Left ventricle myocardium superior (tissue), 1 donor: ENCODE results near the gene ADAT1. TPM values are rescaled to one million over a fixed set of nuclear protein-coding genes. Genes with fewer than 3 reads are reported as not detected.

ENCODE experiments used
- ATAC-seq: fragments of 200-7000 bp; cut with Tn5 transposase; one replicate; pipeline ENCODE4 v1.9.1; 2020; ENCODE audit warnings: mild to moderate bottlenecking, moderate library complexity
- DNase-seq: peaks from one replicate; pipeline ENCODE4 v3.0.0-alpha.2; 2020
- intact Hi-C: fragments of 100-400 bp; cut with micrococcal nuclease; formaldehyde crosslinking; loops from one replicate; pipeline ENCODE4 v1.11.0; 2022
- long read RNA-seq: library from polyadenylated mRNA; unstranded; transcript quantifications from one replicate; pipeline ENCODE4 v2.0.0, GENCODE V29; 2021
- total RNA-seq: library from RNA; stranded (reverse); fragmentation: NEBNext Ultra II Directional; extraction: Animal tissue kit (Norgen Biotek cat#: 25700); gene quantifications from one replicate; pipeline ENCODE4 v1.2.1, GENCODE V29; 2021
- donor health status: DM: no; HTN: yes; CAD: no; lungs with severe emphysema.

ADAT1 gene, protein sequence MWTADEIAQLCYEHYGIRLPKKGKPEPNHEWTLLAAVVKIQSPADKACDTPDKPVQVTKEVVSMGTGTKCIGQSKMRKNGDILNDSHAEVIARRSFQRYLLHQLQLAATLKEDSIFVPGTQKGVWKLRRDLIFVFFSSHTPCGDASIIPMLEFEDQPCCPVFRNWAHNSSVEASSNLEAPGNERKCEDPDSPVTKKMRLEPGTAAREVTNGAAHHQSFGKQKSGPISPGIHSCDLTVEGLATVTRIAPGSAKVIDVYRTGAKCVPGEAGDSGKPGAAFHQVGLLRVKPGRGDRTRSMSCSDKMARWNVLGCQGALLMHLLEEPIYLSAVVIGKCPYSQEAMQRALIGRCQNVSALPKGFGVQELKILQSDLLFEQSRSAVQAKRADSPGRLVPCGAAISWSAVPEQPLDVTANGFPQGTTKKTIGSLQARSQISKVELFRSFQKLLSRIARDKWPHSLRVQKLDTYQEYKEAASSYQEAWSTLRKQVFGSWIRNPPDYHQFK
- total RNA-seq, result 19.0 TPM
- long read RNA-seq, transcript ADAT1-201 (11 exons, 1,869 nt), result major isoform, 5 of 18 reads
- long read RNA-seq, partial matches to known transcripts, result 10 of 18 reads
- long read RNA-seq, other reads (novel, unspliced or antisense), result 3 of 18 reads

DNA sequence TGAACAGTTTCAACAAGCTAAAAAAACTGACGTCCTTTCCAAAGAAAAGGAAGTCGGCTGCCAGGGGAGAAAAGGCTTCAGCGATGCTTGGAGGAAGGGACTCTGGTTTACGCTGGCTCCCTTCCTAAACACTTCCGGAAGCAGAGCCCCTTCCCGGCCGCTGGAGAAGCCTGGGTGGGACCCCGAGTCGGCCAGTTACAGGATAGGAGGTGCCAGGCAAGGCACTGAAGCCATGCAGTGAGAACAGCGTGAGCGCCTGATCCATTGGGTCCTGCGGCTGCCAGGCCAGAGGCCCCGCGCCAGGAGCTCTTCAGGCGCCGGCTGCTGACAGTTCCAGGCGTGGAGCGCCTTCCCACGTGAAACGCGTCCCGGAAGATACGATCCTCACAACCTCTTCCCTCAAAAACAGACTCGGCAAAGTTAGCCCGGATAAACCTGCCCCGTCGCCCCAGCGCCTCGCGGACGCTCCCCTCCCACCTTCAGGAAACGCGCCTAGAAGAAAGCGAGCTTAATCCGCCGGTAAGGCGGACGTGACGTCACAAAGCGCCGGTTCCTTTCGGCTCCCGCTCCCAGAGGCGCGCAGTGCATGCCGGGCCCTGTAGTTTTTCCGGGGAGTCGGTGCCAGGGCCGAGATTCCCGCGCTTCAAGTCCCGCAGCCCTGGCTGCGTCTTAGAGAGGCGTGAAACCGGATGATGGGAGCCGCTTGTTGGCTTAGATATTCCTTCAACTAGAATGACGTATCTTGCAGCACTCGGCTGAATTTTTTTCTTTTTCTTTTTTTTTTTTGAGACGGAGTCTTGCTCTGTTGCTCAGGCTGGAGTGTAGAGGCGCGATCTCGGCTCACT, at the start of gene ADAT1:
Gene ADAT1 (minus strand): TSS at position 521 of the 845 bp plus-strand sequence. CDS start 2,482 bp downstream, outside the sequence.
- intact Hi-C loops, result no loop called here
- peak; percentile 97 for ATAC-seq
- DNase-seq, result peak; percentile 99

DNA sequence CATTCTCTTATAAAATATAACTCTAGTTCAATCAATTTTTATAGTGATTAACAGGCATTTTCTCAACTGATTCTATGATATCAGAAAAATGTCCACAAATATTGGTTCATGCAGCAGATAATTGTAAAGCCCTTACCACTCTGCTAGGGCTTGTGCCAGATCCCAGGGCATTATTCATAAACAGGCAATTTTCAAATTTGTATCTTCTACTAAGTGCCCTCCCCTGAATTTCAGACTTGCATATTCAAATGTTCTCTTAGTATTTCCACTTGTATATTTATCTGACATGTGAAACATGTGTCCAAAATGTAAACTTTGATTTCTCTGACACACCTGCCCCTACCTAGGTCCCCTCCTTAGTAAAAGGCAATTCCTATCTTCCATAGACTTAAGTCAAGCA, 44.4 kb upstream of the ADAT1 start:
- ATAC-seq, result no peak
- intact Hi-C loops, result no loop called here

DNA sequence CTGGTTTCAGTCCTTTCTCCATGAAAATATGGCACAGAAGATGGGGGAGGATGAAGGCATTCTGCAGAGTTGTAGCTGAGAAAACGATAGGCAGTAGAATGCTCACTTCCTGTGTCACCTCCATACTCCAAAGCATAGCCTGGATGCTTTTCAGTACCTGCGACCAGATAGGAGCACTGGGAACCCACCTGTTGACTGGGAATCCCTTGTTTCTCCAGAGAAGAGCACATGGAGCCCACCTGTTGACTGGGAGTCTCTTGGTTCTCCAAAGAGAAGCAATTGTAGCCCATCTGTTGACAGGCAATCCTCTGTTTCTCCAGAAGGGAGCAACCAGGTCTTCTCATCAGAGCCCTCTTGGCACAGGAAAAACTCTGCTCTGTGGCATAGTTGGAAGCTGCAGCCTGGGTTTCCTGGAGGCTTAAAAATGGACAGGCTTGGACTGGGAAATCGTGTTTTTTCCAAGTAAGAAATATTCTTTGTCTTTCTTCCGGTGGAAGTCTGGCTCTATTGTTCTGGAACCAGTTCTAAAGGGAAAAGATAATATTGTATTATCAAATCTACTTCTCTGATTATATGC, 37.7 kb upstream of the ADAT1 start:
- intact Hi-C loops, result no loop called here
- ATAC-seq, result no peak
- no peak for DNase-seq

More for the DNA sequence above, 44.4 kb upstream of the ADAT1 start:
- no peak for DNase-seq

DNA sequence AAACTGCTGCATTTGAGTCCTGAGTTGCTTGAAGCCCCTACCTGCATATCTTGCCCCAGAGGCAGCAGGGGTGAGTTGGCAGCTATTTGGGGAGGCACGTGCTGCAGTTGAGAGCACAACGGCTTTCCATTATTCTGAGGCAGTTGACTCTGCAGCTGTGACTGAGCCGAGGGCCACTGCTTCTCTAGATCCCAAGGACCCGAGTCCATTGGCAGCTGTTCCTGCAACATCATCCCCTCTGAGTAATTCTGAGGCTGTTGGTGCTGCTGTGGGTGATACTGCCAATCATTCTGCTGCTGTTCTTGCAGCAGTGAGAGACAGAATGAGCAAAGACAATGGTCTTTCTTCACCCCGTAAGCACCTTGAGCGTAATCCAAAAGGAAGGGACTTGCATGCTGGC, 37.2 kb upstream of the ADAT1 start:
- intact Hi-C loops, result no loop called here
- DNase-seq (no peak), ATAC-seq (no peak)

DNA sequence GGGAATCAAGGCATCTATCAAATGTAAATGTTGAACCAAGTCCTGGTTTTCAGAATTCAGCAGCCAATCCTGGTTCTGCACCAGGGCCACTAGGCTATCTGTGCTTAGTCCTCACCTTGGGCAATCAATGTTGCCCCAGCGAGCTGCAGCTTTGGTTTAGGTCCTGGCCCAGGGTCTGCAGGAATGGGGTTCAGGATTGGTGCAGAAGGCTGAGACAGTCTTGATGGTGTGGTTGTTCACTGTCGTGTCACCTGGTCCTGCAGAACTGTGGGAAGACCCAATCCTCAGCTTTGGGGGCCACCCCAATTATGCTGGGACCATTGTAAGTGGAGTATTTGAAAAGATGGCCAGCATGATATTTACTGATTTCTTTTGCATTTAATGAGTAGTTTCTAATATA, 35.1 kb upstream of the ADAT1 start:
- no peak for ATAC-seq
- no peak for DNase-seq
- intact Hi-C loops, result no loop called here

DNA sequence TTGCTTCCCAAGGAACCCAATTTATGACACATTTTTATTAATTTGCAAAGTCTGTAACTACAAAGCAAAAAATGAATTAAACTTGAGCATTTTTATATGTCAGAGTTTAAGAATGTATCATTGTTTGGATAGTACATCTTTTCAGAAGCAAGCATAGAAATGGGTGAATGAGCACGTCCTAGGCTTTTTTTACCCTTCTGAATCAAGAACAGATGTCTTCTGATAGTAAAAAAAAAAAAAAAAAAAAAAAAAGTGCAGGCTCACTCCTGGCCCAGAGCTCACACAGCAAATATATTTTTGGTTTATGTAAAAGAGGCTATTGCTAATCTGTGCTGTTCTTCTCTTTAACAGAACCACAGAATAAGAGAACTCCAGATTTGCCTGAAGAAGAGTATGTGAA, 30.8 kb upstream of the ADAT1 start:
- no peak for DNase-seq
- intact Hi-C loops, result no loop called here
- ATAC-seq, result no peak

DNA sequence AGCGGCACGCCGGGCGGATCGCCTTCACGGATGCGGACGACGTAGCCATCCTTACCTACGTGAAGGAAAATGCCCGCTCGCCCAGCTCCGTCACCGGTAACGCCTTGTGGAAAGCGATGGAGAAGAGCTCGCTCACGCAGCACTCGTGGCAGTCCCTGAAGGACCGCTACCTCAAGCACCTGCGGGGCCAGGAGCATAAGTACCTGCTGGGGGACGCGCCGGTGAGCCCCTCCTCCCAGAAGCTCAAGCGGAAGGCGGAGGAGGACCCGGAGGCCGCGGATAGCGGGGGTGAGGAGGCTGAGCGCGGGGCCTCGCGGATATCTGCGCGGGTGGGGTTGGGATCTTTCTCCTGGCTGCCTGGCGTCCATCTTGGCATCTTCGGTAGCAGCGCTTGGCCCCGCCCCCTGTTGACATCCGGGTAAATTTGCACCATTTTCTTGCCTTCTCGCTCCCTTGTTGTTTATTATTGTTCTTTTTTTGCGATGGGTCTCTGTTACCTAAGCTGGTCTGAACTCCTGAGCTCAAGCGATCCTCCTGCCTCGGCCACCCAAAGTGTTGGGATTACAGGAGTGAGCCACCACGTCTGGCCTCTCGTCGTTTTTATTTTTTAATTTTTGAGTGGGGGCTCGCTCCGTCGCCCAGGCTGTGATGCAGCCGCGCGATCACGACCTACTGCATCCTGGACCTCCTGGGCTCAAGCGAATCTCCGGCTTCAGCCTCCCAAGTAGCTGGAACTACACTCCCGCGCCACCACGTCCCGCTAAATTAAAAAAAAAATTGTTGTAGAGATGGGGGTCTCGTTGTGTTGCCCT, 25.4 kb upstream of the ADAT1 start:
- ATAC-seq (peak; percentile 77), DNase-seq (peak; percentile 89)
- intact Hi-C loops, result no loop called here

DNA sequence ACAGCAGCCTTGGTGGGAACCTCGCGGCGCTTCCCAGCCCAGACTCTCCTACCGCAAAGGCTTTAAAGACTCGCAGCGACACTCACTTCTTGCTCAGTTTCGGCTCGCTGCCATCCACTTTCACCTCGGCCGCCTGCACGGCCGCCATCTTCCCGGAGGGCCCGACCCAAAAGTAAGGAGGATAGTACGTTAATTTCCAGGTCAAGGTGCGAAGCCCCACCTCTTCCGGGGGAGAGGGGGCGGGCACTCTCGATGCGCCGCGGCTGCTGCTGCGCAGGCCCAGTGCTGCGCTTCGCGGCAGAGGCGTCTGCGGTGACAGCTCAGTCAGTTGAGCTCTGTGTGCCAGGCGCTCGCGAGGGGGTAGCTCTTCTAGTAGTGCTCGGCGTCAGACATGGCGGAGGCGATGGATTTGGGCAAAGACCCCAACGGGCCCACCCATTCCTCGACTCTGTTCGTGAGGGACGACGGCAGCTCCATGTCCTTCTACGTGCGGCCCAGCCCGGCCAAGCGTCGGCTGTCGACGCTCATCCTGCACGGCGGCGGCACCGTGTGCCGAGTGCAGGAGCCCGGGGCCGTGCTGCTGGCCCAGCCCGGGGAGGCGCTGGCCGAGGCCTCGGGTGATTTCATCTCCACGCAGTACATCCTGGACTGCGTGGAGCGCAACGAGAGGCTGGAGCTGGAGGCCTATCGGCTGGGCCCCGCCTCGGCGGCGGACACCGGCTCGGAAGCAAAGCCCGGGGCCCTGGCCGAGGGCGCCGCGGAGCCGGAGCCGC, 24.6 kb upstream of the ADAT1 start, which contains the start of the genes KARS1 and TERF2IP:
Gene KARS1 (minus strand): TSS at position 174 of the 773 bp plus-strand sequence. CDS start 26 bp downstream, at position 148.
Gene TERF2IP (plus strand): TSS at position 282 of the 773 bp plus-strand sequence. CDS start 110 bp downstream, at position 392.
- ATAC-seq (peak; percentile 97), DNase-seq (peak; percentile 95)
- intact Hi-C loops, result no loop called here

DNA sequence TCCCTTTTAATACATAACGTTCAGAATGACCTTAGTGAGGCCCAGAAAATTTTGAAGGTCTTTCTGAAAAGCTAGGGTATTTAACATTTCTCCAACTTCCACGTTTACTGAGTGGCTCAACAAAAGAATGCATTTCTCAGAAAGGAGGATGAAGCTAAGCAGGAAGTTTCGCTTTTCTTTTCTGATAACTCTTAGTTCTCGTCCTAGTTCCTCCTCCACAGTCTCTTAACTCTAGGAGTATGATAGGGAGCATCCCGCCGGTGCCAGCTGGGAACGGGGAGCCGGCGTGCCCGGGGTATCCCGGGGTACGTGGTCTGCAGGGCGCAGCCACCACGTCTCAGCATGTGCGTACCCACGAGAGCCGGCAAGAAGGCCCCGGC, 24.0 kb upstream of the ADAT1 start:
- intact Hi-C loops, result no loop called here
- ATAC-seq (peak; percentile 34), DNase-seq (no peak)

DNA sequence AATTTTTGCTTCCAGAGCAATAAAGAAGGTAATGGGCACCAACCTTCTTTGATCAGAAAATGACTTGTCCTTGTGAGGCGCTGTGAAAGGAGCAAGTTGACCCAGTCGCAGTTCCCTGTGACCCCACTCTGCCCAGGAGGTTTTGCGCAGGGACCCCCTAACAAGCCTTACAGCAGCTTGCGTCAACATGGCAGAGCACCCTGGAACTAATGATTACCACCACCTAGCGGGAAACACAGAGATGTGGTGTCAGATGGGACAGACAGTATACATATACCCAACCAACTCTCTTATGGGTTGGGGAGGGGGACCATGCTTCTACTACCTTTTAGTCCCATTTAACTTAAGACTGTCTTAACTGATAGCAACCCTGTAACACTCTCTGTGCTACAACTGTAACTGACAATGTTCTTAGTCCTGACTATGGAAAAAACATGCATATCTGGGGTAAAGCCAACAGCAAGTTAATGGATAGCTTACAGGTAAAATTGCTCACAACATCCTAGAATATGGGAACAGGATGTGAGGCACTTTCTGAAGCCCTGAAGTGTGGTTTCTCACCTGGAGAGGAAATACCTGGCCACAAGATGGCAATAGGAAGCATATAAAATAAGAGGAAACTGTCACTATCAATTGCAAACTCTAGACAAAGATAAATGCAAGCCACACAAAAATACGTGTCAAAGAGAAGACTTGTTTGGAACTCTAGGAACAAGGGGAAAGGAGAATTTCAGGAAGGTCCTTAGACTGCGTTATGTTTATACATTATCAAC, 21.3 kb upstream of the ADAT1 start:
- intact Hi-C loops, result no loop called here

DNA sequence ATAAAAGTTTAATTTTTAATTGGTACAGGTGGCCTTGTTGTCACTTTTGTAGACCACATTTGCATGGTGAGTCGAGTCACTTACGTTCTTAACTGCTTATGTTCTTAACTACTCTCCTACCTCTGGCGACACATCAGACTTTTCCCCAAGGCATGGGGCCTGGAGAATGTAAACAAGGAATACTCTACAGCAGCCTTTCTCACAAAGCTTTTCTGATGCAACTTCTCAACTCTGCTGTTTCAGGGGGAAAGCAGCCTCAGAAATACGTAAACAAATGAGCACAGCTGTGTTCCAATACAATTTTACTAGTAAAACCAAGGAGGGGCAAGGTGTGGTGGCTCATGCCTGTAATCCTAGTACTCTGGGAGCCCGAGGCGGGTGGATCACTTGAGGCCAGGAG, 17.5 kb upstream of the ADAT1 start:
- ATAC-seq (no peak), DNase-seq (no peak)
- intact Hi-C loops, result no loop called here

More for the DNA sequence above, 21.3 kb upstream of the ADAT1 start:
- ATAC-seq, result no peak
- no peak for DNase-seq

DNA sequence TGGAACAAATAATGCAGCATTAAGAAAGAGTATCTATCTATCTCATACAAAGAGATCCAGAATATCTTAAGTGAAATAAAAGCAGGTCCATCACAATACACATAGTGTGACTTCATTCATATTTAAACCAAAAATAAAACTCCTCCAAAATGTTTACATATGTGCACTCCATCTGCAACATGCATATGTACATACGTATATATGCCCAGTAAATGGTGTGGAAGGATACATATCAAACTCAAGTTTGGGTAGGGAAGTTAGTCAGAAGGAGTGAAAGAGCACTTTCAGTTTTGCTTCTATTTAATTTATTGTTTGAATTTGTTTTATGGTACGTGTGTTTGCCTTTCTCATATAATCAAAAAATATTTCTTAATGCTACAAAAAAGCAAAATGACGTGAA, 12.0 kb upstream of the ADAT1 start:
- intact Hi-C loops, result no loop called here
- no peak for DNase-seq
- ATAC-seq, result no peak

DNA sequence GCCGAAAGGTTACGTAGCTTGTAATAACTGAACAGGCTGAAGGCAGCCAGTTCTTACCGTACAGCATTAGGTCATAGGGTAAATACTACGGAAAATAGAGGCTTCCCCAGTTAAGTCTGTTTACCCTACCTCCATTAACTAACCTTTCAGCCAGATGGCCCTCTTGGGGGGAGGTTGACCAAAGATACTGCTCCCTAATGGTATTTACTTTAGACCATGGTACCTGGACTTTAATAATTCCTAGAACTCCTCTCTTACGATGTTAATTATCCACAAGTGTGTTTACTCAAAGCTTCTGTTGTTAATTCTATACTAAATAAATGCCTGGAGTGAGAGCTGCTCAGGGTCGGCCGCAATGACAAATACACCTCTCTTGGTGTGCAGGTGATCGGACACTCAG, 9.8 kb upstream of the ADAT1 start:
- DNase-seq (no peak), ATAC-seq (no peak)
- intact Hi-C loops, result no loop called here

DNA sequence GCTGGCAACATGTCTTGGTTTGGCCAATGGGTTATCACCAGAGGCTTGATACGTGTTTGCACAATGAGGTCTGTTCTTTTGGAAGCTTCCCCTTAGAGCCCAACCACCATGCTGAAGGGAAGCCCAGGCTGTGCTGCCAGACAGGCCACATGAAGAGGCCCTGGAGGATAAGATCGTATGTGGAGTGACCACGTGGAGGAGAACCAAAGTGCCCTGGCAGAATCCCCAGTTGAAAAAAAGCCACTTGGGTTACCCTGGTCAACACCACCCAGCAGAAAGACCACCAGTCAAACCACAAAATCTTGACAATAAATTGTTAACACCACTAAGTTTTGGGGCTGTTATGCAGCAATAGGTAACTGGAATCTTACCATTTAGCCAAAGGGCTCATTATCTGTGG, 7.0 kb upstream of the ADAT1 start:
- ATAC-seq, result no peak
- DNase-seq, result no peak
- intact Hi-C loops, result no loop called here

DNA sequence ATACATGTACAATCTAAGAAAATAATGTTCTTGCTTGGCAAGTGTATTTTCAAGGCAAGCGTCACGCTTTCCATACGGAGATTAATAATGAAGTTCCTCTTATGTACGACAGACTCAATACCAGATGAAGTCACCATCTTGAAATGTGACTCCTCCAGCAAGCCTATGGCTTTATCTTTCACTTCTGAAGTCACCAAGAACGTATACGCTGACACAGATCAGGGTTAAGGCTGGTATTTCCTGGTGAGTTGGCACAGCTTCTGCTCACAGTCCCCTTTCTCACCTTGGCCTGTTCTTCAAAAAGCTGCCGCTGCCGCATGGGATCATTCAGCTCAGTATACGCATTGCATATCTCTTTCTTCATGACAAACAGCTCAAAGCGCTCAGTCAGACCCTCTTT, 6.1 kb upstream of the ADAT1 start:
- intact Hi-C loops, result no loop called here
- no peak for DNase-seq
- no peak for ATAC-seq

DNA sequence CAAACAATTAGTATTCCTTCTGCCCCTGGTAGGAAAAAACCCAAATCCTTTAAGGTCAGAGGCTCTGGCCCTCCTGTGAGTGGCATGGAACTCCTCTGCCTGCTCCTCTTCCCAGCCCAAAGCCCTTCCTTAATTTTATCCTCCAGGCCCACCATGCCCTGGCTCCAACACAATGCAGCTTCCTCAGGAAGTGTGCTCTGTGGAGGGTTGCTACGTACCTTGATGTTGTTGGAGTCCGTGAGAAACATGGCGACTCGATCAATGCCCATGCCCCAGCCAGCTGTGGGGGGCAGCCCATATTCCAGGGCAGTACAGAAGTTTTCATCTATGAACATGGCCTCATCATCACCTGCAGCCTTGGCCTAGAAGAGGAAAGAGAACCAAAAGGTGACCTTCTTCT, 5.3 kb upstream of the ADAT1 start:
- intact Hi-C loops, result no loop called here
- ATAC-seq (no peak), DNase-seq (no peak)

DNA sequence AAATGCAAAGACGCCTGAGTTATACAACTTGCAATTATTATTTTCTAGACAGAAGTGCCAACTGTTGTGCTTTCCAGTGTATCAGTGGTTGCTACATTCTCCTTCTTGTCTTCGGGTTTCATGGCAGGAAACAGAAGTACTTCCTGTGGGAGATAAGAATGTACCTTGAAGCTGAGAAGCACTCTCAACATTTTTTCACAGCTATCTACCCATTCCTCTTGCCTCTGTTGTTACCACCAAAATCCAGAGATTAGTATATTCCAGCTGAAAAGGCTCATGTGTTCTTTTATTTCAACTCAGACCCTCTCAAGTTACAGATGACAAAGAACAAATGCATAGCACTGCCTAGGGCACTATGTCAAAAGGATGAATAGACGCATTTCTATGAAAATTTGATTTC, 4.8 kb upstream of the ADAT1 start:
- intact Hi-C loops, result no loop called here
- no peak for DNase-seq
- ATAC-seq, result no peak
